K562 (cell line): ENCODE data around the gene MYO10. TPM values are rescaled to one million over a fixed set of nuclear protein-coding genes. Genes with fewer than 3 reads are reported as not detected.

ENCODE experiments used
- ATAC-seq: fragments of 200-7000 bp; cut with Tn5 transposase; 3 replicates; pipeline ENCODE4 v1.9.1; 2020; ENCODE audit warnings: moderate library complexity
- BruUV-seq: library from RNA; stranded (reverse); fragments of 400-500 nt; replicated peaks from 2 replicates; lab custom pipeline; 2021; lab: Mats Ljungman, UMichigan
- CTCF ChIA-PET: fragments of 300-600 bp; formaldehyde crosslinking; extraction: SDS; loops from one replicate; lab custom pipeline; 2021; ENCODE audit warnings: low intra/inter-chr PET ratio; lab: Yijun Ruan, JAX
- POLR2A ChIA-PET: fragments of 300-600, 350-650 bp; sonication (Branson Sonifier 250); formaldehyde crosslinking; extraction: SDS; loops from one replicate; lab custom pipeline; 2021; ENCODE audit warnings: antibody characterized with exemption, inconsistent platforms; lab: Yijun Ruan, JAX
- DNase-seq, 4 experiments: peaks; one replicate each; pipeline versions ENCODE4 v3.0.0 to v3.0.0-alpha.2; 2011 to 2018; ENCODE audit warnings: low spot score in 3 of 4, mixed read lengths in 3 of 4; ENCODE audit errors: extremely low read depth in 1 of 4
- FAIRE-seq: peaks from 2 replicates; lab custom pipeline; 2011; peaks lifted over from hg19 to GRCh38; lab: Jason Lieb, UNC
- H2AFZ ChIP-seq: 2 replicates; pipeline ENCODE4 v1.6.0; 2011; ENCODE audit warnings: low read depth, low read length, control low read depth, inconsistent platforms
- H3K27ac ChIP-seq: fragments of 200-600 bp; 3 replicates; pipeline ENCODE4 v1.8.0; 2011; ENCODE audit warnings: low read depth, mild to moderate bottlenecking, control low read depth, inconsistent platforms, low read length, moderate library complexity, mixed read lengths; ENCODE audit errors: extremely low read depth
- H3K27me3 ChIP-seq, 2 experiments: fragments of 300-600 bp in 1 of 2; 2 replicates in 1 of 2; 3 replicates in 1 of 2; pipeline versions ENCODE4 v1.6.0 to v1.8.0; 2011; ENCODE audit warnings: inconsistent platforms in 2 of 2, low read length in 2 of 2, mild to moderate bottlenecking in 1 of 2, mixed read lengths in 1 of 2, moderate library complexity in 1 of 2; ENCODE audit not compliant: control insufficient read depth in 2 of 2, insufficient read depth in 2 of 2
- H3K36me3 ChIP-seq: fragments of 300-600 bp; 3 replicates; pipeline ENCODE4 v1.8.0; 2011; ENCODE audit warnings: mild to moderate bottlenecking, low read length, inconsistent platforms; ENCODE audit not compliant: control insufficient read depth, insufficient read depth
- H3K4me1 ChIP-seq, 2 experiments: fragments of 200-600 bp in 1 of 2; replicated peaks in 1 of 2; 2 replicates in 1 of 2; 3 replicates in 1 of 2; pipeline versions ENCODE4 v1.5.1 to v1.8.0; 2011; ENCODE audit warnings: inconsistent platforms in 2 of 2, low read length in 2 of 2, mild to moderate bottlenecking in 1 of 2, mixed read lengths in 1 of 2, moderate library complexity in 1 of 2; ENCODE audit not compliant: control insufficient read depth in 2 of 2, insufficient read depth in 2 of 2
- H3K4me2 ChIP-seq: 2 replicates; pipeline ENCODE4 v1.6.1; 2011; ENCODE audit warnings: low read length, control low read depth, inconsistent platforms, mixed read lengths; ENCODE audit not compliant: insufficient read depth
- H3K4me3 ChIP-seq: fragments of 200-600 bp; sonication (generic), shearing (Covaris generic); 2 replicates; pipeline ENCODE4 v1.5.1; 2016; ENCODE audit warnings: control low read depth, inconsistent platforms
- H3K79me2 ChIP-seq: fragments of 200-600 bp; 3 replicates; pipeline ENCODE4 v1.8.0; 2011; ENCODE audit warnings: low read length, inconsistent platforms; ENCODE audit not compliant: control insufficient read depth, insufficient read depth
- H3K9ac ChIP-seq, 2 experiments: 2 replicates each; pipeline versions ENCODE4 v1.6.0 to v1.6.1; 2011; ENCODE audit warnings: low read depth in 2 of 2, low read length in 2 of 2, control low read depth in 1 of 2, inconsistent platforms in 1 of 2, mild to moderate bottlenecking in 1 of 2, mixed read lengths in 1 of 2; ENCODE audit not compliant: insufficient read depth in 1 of 2
- H3K9me1 ChIP-seq: one replicate; pipeline ENCODE4 v1.6.0; 2011; ENCODE audit warnings: inconsistent platforms, mild to moderate bottlenecking, low read length, moderate library complexity; ENCODE audit not compliant: control insufficient read depth, insufficient read depth
- H3K9me3 ChIP-seq: replicated peaks from 2 replicates; pipeline ENCODE4 v1.5.1; 2011; ENCODE audit warnings: low read depth, low read length, inconsistent platforms; ENCODE audit not compliant: control insufficient read depth, insufficient read depth
- H4K20me1 ChIP-seq: replicated peaks from 2 replicates; pipeline ENCODE4 v1.6.1; 2011; ENCODE audit warnings: low read length, inconsistent platforms, mixed read lengths; ENCODE audit not compliant: control insufficient read depth, insufficient read depth
- CEBPB ChIP-seq: fragments of 450-650 bp; IDR thresholded peaks from 2 replicates; pipeline ENCODE4 v1.6.1; 2016; ENCODE audit warnings: missing genetic modification characterization, missing compliant biosample characterization
- CEBPG ChIP-seq, 3 experiments: fragments of 200-800 bp in 1 of 3; sonication (Bioruptor generic) in 1 of 3; sonication (generic) in 1 of 3; formaldehyde crosslinking in 1 of 3; IDR thresholded peaks in 2 of 3; conservative IDR thresholded peaks in 1 of 3; 2 replicates each; pipeline versions ENCODE4 v1.6.1 to v1.8.0; 2016 to 2022; ENCODE audit warnings: missing compliant biosample characterization in 2 of 3, missing genetic modification characterization in 2 of 3, mild to moderate bottlenecking in 1 of 3, missing genetic modification reagents in 1 of 3
- CREBBP ChIP-seq: IDR thresholded peaks from one replicate; pipeline ENCODE4 v1.6.1; 2012; ENCODE audit warnings: low read depth, mild to moderate bottlenecking, control low read depth, inconsistent platforms, low read length
- FIP1L1 ChIP-seq: fragments of 200-400 bp; formaldehyde crosslinking; IDR thresholded peaks from 2 replicates; pipeline ENCODE4 v1.6.1; 2018; ENCODE audit warnings: mild to moderate bottlenecking, low read depth, low read length; ENCODE audit not compliant: poor library complexity, severe bottlenecking
- HLTF ChIP-seq: fragments of 450-650 bp; IDR thresholded peaks from 2 replicates; pipeline ENCODE4 v1.6.1; 2016
- POU5F1 ChIP-seq: fragments of 150-350 bp; IDR thresholded peaks from 2 replicates; pipeline ENCODE4 v1.6.1; 2014; ENCODE audit warnings: borderline replicate concordance, low read length, low read depth, mild to moderate bottlenecking; ENCODE audit not compliant: partially characterized antibody
- SOX6 ChIP-seq: fragments of 450-650 bp; IDR thresholded peaks from 2 replicates; pipeline ENCODE4 v1.6.1; 2014; ENCODE audit warnings: mild to moderate bottlenecking
- TSHZ1 ChIP-seq: fragments of 250-450 bp; sonication (Bioruptor Pico); IDR thresholded peaks from 2 replicates; pipeline ENCODE4 v1.4.0; 2020; ENCODE audit warnings: mild to moderate bottlenecking, moderate library complexity
- ZNF507 ChIP-seq: conservative IDR thresholded peaks from 2 replicates; pipeline ENCODE4 v1.6.1; 2017; ENCODE audit warnings: missing genetic modification characterization, missing compliant biosample characterization
- ZNF764 ChIP-seq: fragments of 250-450 bp; sonication (Bioruptor Pico); IDR thresholded peaks from 2 replicates; pipeline ENCODE4 v1.4.0; 2020; ENCODE audit warnings: low read depth, mild to moderate bottlenecking, moderate library complexity
- ZNF766 ChIP-seq: fragments of 200-800 bp; sonication (Bioruptor generic); conservative IDR thresholded peaks from 2 replicates; pipeline ENCODE4 v1.6.1; 2016; ENCODE audit warnings: missing genetic modification characterization, missing compliant biosample characterization
- ZNF780A ChIP-seq: fragments of 250-450 bp; sonication (Bioruptor Pico); IDR thresholded peaks from 2 replicates; pipeline ENCODE4 v1.5.0; 2021; ENCODE audit warnings: mild to moderate bottlenecking
- WGBS: fragments of 100-300 bp; shearing (Covaris generic); methylation state at CpG from one replicate; pipeline ENCODE4 v1.1.6; 2016; ENCODE audit warnings: low coverage, mixed read lengths; ENCODE audit not compliant: insufficient coverage; ENCODE audit errors: missing lambda C conversion rate; 5-methylcytosine and 5-hydroxymethylcytosine counted together
- in situ Hi-C: fragments of 300-500 bp; cut with MboI; formaldehyde crosslinking; loops from 4 replicates; pipeline ENCODE4 v1.15.0; 2018; ENCODE audit warnings: inconsistent platforms, mixed read lengths
- intact Hi-C: fragments of 100-400 bp; cut with micrococcal nuclease; formaldehyde crosslinking; loops from 2 replicates; pipeline ENCODE4 v1.14.2; 2022
- polyA plus RNA-seq, 8 experiments: library from polyadenylated mRNA; depleted of rRNA in 4 of 8; stranded (reverse) in 5 of 8; unstranded in 3 of 8; fragments of >200 nt; fragmentation: Nextera tagmentation in 2 of 8; fragmentation: Illumina TruSeq in 1 of 8; extraction: Ambion mirVana in 2 of 8; extraction: Trizol in 1 of 8; gene quantifications; 2 replicates each; pipeline versions ENCODE4 v1.2.1 to v1.2.3, GENCODE V29; 2011 to 2014; ENCODE audit warnings: inconsistent platforms in 1 of 8, missing spikeins in 1 of 8
- total RNA-seq, 7 experiments: library from RNA; depleted of rRNA in 6 of 7; stranded (reverse); fragments of >200 nt in 6 of 7; fragmentation: Illumina TruSeq in 2 of 7; extraction: Trizol in 2 of 7; gene quantifications; 2 replicates each; pipeline versions ENCODE4 v1.2.1 to v1.2.3, GENCODE V29; 2011 to 2021; ENCODE audit warnings: low replicate concordance in 1 of 7

MYO10 gene
- total and polyA plus RNA-seq, 9 of the 15 experiments (the other 6 are each of a cell fraction or from before 2014, with no cell fraction given): 0.04 to 0.24 TPM; not detected in 7

- peaks cover 0 to 13% of the 10 kb centered on the region in 2 experiments; a peak in 2 of 5 replicates for H3K4me1 ChIP-seq
- no peak overlapping the region for H3K4me2 ChIP-seq
- no peak overlapping the region for H2AFZ ChIP-seq
- H4K20me1 ChIP-seq: no peaks in the 10 kb centered on the region
- H3K9ac ChIP-seq: no peak overlapping the region
- no peak for TF ChIP-seq ZNF766 (CRISPR knock-in tag)
- TF ChIP-seq CEBPB: peak; percentile 66; the same call in 1 of the 2 replicates
- no peak for TF ChIP-seq CEBPG (CRISPR knock-in tag; IDR thresholded peaks at IDR 0.05)
- TF ChIP-seq CEBPG (tag; conservative IDR thresholded peaks at IDR 0.05 in 1 of 2, IDR thresholded peaks at IDR 0.05 in 1 of 2): peak in 1 of 2 experiments; percentile 52; a peak in 1 of 4 replicates
- no peaks in the 10 kb centered on the region for H3K9me1 ChIP-seq
- H3K79me2 ChIP-seq: no peaks in the 10 kb centered on the region
- no peaks in the 10 kb centered on the region for H3K9me3 ChIP-seq
- ChIA-PET CTCF (no interaction called here), POLR2A (no interaction called here)
- no peaks in the 10 kb centered on the region for H3K36me3 ChIP-seq
- DNase-seq: no peak
- no peak overlapping the region for H3K4me3 ChIP-seq
- no peak for ATAC-seq
- BruUV-seq: no TSS peak
- H3K27me3 ChIP-seq: 0 out of 5 replicates have a peak, but pooled peaks cover 0 to 9% of the 10 kb centered on the region in 2 experiments
- no peak overlapping the region for H3K27ac ChIP-seq
- under 1% methylated on average over 7 of the region's 7 CpGs for WGBS
- FAIRE-seq: no peak
- in situ Hi-C loops: no loop called here
- intact Hi-C loops: no loop called here
Measured at GRCh38 chr5:16937503-16938161, 1.5 kb upstream of the MYO10 start.

DNA sequence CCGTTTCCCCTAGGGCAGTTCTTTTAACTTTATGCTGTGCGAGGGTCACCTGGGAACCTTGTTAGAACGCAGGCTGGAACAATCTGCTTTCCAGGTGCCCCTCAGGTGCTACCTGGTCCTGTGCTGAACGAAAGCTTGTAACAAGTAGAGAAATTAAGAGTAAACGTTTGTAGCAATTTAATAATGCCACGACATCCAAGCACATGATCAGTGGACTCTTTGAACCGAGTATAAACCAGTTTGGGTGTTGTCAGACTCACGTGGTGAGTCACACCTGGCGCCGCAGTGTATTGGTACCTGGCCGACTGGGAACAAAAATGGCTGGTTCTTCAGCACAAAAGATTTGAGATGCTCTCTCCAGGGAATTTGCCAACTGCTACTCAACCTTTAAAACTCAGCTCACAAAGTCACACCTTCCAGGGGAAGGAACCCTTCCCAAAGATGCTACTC lies 926 bp upstream of the MYO10 start:
- no peaks in the 10 kb centered on the region for H4K20me1 ChIP-seq
- ATAC-seq (no peak), FAIRE-seq (no peak), DNase-seq (no peak)
- H3K79me2 ChIP-seq: no peaks in the 10 kb centered on the region
- no peaks in the 10 kb centered on the region for H3K36me3 ChIP-seq
- no peak overlapping the region for H3K9ac ChIP-seq
- ChIA-PET POLR2A (no interaction called here), CTCF (no interaction called here)
- intact Hi-C loops (no loop called here), in situ Hi-C loops (no loop called here)
- no peaks in the 10 kb centered on the region for H3K9me1 ChIP-seq
- no peak overlapping the region for H2AFZ ChIP-seq
- peaks cover 0 to 13% of the 10 kb centered on the region in 2 experiments; a peak in 2 of 5 replicates for H3K4me1 ChIP-seq
- 0 out of 5 replicates have a peak, but pooled peaks cover 0 to 9% of the 10 kb centered on the region in 2 experiments for H3K27me3 ChIP-seq
- H3K4me3 ChIP-seq: no peak overlapping the region
- no TSS peak for BruUV-seq
- H3K27ac ChIP-seq: no peak overlapping the region
- H3K9me3 ChIP-seq: no peaks in the 10 kb centered on the region
- H3K4me2 ChIP-seq: no peak overlapping the region
- 22% methylated on average over 11 of the region's 11 CpGs for WGBS
- no peak for TF ChIP-seq HLTF
- no peak for TF ChIP-seq POU5F1
- TF ChIP-seq FIP1L1: no peak
- no peak for TF ChIP-seq CREBBP
- TF ChIP-seq ZNF780A (CRISPR knock-in tag): no peak
- no peak for TF ChIP-seq ZNF507 (tag)
- TF ChIP-seq TSHZ1 (CRISPR knock-in tag): no peak
- no peak for TF ChIP-seq ZNF764 (CRISPR knock-in tag)
- TF ChIP-seq SOX6: no peak
